ENCODE results near the gene OAF. TPM values are rescaled to one million over a fixed set of nuclear protein-coding genes. Genes with fewer than 3 reads are reported as not detected.

Gene OAF
- total RNA-seq, 1 experiment from 2014 or later: 97.1 TPM

GRCh38 chr11:120183701-120184141 lies 27.1 kb upstream of the OAF start:
- no peaks in the 10 kb centered on the region for H3K9me2 ChIP-seq (replicated peaks; ENCODE audit: low read length)
- H4K20me1 ChIP-seq (ENCODE audit: low read length): no peaks in the 10 kb centered on the region
- H3K4me1 ChIP-seq (ENCODE audit: insufficient read depth, low read length): peaks cover 18% of the 10 kb centered on the region; the same call in 1 of the 2 replicates
- no TSS peak for BruUV-seq (replicated peaks)
- no peaks in the 10 kb centered on the region for H3K27me3 ChIP-seq (ENCODE audit: low read length)
- no peaks in the 10 kb centered on the region for H3K79me2 ChIP-seq (ENCODE audit: low read length)
- no peak overlapping the region for H3K4me3 ChIP-seq (ENCODE audit: low read length)
- ChIA-PET POLR2A (ENCODE audit: unreplicated experiment) (no interaction called here), CTCF (no interaction called here)
- H3F3A ChIP-seq (ENCODE audit: low read length, unreplicated experiment): no peaks in the 10 kb centered on the region
- intact Hi-C loops (cut with micrococcal nuclease): loop anchor here (2.0 kb wide), 1 partner anchor 29 kb away; no protein-coding TSS in a partner anchor
- DNase-seq (no peak), ATAC-seq (no peak)
- no peak overlapping the region for H3K9ac ChIP-seq (ENCODE audit: low read length)
- H3K9me3 ChIP-seq (ENCODE audit: low read length): no peaks in the 10 kb centered on the region
- H3K27ac ChIP-seq (ENCODE audit: low read length): no peak overlapping the region
- TF ChIP-seq, protein P1, sequence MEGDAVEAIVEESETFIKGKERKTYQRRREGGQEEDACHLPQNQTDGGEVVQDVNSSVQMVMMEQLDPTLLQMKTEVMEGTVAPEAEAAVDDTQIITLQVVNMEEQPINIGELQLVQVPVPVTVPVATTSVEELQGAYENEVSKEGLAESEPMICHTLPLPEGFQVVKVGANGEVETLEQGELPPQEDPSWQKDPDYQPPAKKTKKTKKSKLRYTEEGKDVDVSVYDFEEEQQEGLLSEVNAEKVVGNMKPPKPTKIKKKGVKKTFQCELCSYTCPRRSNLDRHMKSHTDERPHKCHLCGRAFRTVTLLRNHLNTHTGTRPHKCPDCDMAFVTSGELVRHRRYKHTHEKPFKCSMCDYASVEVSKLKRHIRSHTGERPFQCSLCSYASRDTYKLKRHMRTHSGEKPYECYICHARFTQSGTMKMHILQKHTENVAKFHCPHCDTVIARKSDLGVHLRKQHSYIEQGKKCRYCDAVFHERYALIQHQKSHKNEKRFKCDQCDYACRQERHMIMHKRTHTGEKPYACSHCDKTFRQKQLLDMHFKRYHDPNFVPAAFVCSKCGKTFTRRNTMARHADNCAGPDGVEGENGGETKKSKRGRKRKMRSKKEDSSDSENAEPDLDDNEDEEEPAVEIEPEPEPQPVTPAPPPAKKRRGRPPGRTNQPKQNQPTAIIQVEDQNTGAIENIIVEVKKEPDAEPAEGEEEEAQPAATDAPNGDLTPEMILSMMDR (conservative IDR thresholded peaks at IDR 0.05; ENCODE audit: low read depth, low read length): no peak
- TF ChIP-seq EZH2 (IDR thresholded peaks at IDR 0.05; ENCODE audit: low read length, unreplicated experiment) (no peak), EZH2phosphoT487 (IDR thresholded peaks at IDR 0.05; ENCODE audit: borderline replicate concordance, low read length) (no peak)
- no peak overlapping the region for H3K4me2 ChIP-seq (ENCODE audit: low read length)
- no peaks in the 10 kb centered on the region for H3K36me3 ChIP-seq (ENCODE audit: low read depth, low read length)
- H2AFZ ChIP-seq (ENCODE audit: low read length): no peak overlapping the region

DNA sequence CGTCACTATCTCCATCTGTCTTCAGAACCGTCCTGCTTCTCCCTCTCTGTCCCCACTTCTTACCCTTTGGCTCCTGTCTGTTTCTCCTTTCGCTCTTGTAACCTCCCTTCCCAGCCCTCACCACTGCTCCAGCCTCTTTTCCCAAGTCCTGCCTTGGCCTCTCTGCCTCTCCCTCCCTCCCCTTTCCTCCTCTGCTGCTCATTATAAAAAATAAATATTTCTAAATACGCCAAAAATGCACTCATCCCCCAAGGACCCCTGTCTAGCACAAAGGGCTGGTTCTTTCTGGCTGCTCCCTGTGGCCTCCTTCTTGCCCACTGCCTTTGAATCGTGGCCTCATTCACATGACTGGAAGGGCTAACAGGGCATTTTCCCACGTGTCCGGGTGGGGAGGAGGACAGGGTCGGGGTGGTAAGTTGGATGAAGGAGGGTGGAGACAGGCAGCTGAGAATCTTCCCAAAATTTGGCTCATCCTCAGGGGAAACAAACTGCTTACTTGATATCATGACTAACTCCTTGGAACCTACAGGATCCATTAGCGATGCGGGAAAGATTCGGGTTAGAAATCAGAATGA lies 26.4 kb upstream of the OAF start:
- Histone ChIP-seq H2AFZ (ENCODE audit: low read length) (no peak overlapping the region), H3K9me3 (ENCODE audit: low read length) (no peaks in the 10 kb centered on the region), H3K4me1 (ENCODE audit: insufficient read depth, low read length) (peaks cover 18% of the 10 kb centered on the region; the same call in 1 of the 2 replicates), H3K36me3 (ENCODE audit: low read depth, low read length) (no peaks in the 10 kb centered on the region), H3K4me2 (ENCODE audit: low read length) (no peak overlapping the region), H3K9ac (ENCODE audit: low read length) (no peak overlapping the region), H3K79me2 (ENCODE audit: low read length) (no peaks in the 10 kb centered on the region), H4K20me1 (ENCODE audit: low read length) (no peaks in the 10 kb centered on the region), H3K27me3 (ENCODE audit: low read length) (no peaks in the 10 kb centered on the region), H3K27ac (ENCODE audit: low read length) (no peak overlapping the region), H3K9me2 (replicated peaks; ENCODE audit: low read length) (no peaks in the 10 kb centered on the region), H3K4me3 (ENCODE audit: low read length) (no peak overlapping the region), H3F3A (ENCODE audit: low read length, unreplicated experiment) (no peaks in the 10 kb centered on the region)
- no peak for DNase-seq
- no peak for ATAC-seq
- BruUV-seq (replicated peaks): no TSS peak
- intact Hi-C loops (cut with micrococcal nuclease): no loop called here
- ChIA-PET POLR2A (ENCODE audit: unreplicated experiment) (no interaction called here), CTCF (no interaction called here)
- TF ChIP-seq, protein P1 (conservative IDR thresholded peaks at IDR 0.05; ENCODE audit: low read depth, low read length): no peak
- TF ChIP-seq EZH2phosphoT487 (IDR thresholded peaks at IDR 0.05; ENCODE audit: borderline replicate concordance, low read length): no peak
- TF ChIP-seq EZH2 (IDR thresholded peaks at IDR 0.05; ENCODE audit: low read length, unreplicated experiment): no peak

DNA sequence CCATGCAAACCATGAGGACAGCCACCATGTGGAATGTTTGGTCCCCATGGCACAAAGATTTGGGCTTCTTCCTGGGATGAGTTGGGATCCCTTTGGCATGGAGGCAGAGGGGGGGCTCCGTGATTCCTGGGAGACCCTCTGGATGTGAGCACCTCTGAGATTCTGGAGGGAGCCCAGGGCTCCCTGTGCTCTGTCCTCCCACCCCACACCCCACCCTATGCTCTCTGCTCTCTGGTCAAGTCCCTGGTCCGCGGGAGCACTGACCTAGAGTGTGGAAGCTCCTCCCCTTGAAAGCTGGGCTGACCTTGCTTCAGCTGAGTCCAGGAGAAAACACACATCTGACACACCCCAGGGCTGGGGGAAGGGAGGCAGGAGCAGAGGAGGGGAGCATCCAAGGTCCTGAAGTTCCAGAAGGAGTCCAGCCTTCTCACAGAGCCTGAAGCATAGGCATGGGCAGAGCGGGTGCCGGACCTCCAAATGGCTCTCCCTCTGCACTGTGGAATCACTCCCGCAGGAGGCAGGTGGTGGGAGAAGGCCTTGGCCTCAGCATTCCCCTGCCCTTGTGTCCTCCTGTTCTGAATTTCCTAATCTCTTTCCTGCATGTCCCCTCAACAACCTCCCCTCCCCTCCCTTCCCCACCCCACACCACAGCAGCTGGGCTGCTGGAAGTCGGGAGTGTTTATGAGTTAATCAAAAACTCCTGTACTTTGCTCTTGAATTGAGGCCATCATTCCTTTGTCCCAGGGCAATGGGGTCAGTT lies 25.7 kb upstream of the OAF start:
- no peak overlapping the region for H3K27ac ChIP-seq (ENCODE audit: low read length)
- H3K4me1 ChIP-seq (ENCODE audit: insufficient read depth, low read length): peaks cover 18% of the 10 kb centered on the region; the same call in 1 of the 2 replicates
- no peaks in the 10 kb centered on the region for H4K20me1 ChIP-seq (ENCODE audit: low read length)
- ATAC-seq (no peak), DNase-seq (no peak)
- BruUV-seq (replicated peaks): no TSS peak
- ChIA-PET POLR2A (ENCODE audit: unreplicated experiment) (no interaction called here), CTCF (no interaction called here)
- 0 out of 2 replicates have a peak, but pooled peaks cover 2% of the 10 kb centered on the region for H3K27me3 ChIP-seq (ENCODE audit: low read length)
- no peaks in the 10 kb centered on the region for H3F3A ChIP-seq (ENCODE audit: low read length, unreplicated experiment)
- H3K4me3 ChIP-seq (ENCODE audit: low read length): no peak overlapping the region
- H3K9me3 ChIP-seq (ENCODE audit: low read length): no peaks in the 10 kb centered on the region
- no peak overlapping the region for H2AFZ ChIP-seq (ENCODE audit: low read length)
- intact Hi-C loops (cut with micrococcal nuclease): no loop called here
- no peaks in the 10 kb centered on the region for H3K36me3 ChIP-seq (ENCODE audit: low read depth, low read length)
- TF ChIP-seq EZH2 (IDR thresholded peaks at IDR 0.05; ENCODE audit: low read length, unreplicated experiment) (no peak), EZH2phosphoT487 (IDR thresholded peaks at IDR 0.05; ENCODE audit: borderline replicate concordance, low read length) (no peak)
- TF ChIP-seq, protein P1 (conservative IDR thresholded peaks at IDR 0.05; ENCODE audit: low read depth, low read length): no peak
- no peaks in the 10 kb centered on the region for H3K9me2 ChIP-seq (replicated peaks; ENCODE audit: low read length)
- no peak overlapping the region for H3K9ac ChIP-seq (ENCODE audit: low read length)
- H3K4me2 ChIP-seq (ENCODE audit: low read length): no peak overlapping the region
- H3K79me2 ChIP-seq (ENCODE audit: low read length): no peaks in the 10 kb centered on the region
